HepG2 (cell line): Measurements from ENCODE around the gene RPUSD4. TPM values are rescaled to one million over a fixed set of nuclear protein-coding genes. Genes with fewer than 3 reads are reported as not detected.
A peak's percentile ranks its signal among the peaks of the same experiment; 100 is the strongest.

Source experiments
- BCL6 ChIP-seq: IDR thresholded peaks from 2 replicates; pipeline ENCODE4 v1.6.1; 2016; ENCODE audit warnings: missing genetic modification reagents, missing compliant biosample characterization
- ELF3 ChIP-seq: IDR thresholded peaks from 2 replicates; pipeline ENCODE4 v1.6.1; 2016; ENCODE audit warnings: missing genetic modification reagents, missing compliant biosample characterization
- FOXJ3 ChIP-seq: sonication (generic); formaldehyde crosslinking; IDR thresholded peaks from 2 replicates; pipeline ENCODE4 v1.4.0; 2020; ENCODE audit warnings: missing genetic modification reagents, mild to moderate bottlenecking, borderline replicate concordance
- HMG20B ChIP-seq: conservative IDR thresholded peaks from 2 replicates; pipeline ENCODE4 v1.6.1; 2016; ENCODE audit warnings: missing genetic modification reagents, missing compliant biosample characterization
- KMT2A ChIP-seq: sonication (generic); formaldehyde crosslinking; IDR thresholded peaks from 2 replicates; pipeline ENCODE4 v1.4.0; 2020; ENCODE audit warnings: missing genetic modification reagents
- NR2F2 ChIP-seq: IDR thresholded peaks from 2 replicates; pipeline ENCODE4 v1.6.1; 2012; ENCODE audit warnings: low read depth, inconsistent platforms, borderline replicate concordance
- TCF7 ChIP-seq: sonication (generic); IDR thresholded peaks from 2 replicates; pipeline ENCODE4 v1.6.1; 2016; ENCODE audit warnings: antibody characterized with exemption, low read depth
- TCF7L2 ChIP-seq: IDR thresholded peaks from 2 replicates; pipeline ENCODE4 v1.6.1; 2011; ENCODE audit warnings: mild to moderate bottlenecking, low read depth, low read length, moderate library complexity
- ZNF253 ChIP-seq: sonication (generic); formaldehyde crosslinking; IDR thresholded peaks from 2 replicates; pipeline ENCODE4 v1.8.0; 2022; ENCODE audit warnings: mild to moderate bottlenecking, missing genetic modification reagents, borderline replicate concordance
- ZNF331 ChIP-seq: sonication (generic); formaldehyde crosslinking; IDR thresholded peaks from 2 replicates; pipeline ENCODE4 v1.4.0; 2020; ENCODE audit warnings: missing genetic modification reagents
- ZNF350 ChIP-seq: sonication (generic); formaldehyde crosslinking; IDR thresholded peaks from 2 replicates; pipeline ENCODE4 v1.4.0; 2020; ENCODE audit warnings: mild to moderate bottlenecking, low read depth, missing genetic modification reagents, borderline replicate concordance
- ZNF547 ChIP-seq: sonication (generic); formaldehyde crosslinking; IDR thresholded peaks from 2 replicates; pipeline ENCODE4 v1.5.1; 2020; ENCODE audit warnings: mild to moderate bottlenecking, missing genetic modification reagents
- ZNF687 ChIP-seq: sonication (generic); formaldehyde crosslinking; IDR thresholded peaks from 2 replicates; pipeline ENCODE4 v1.5.1; 2020; ENCODE audit warnings: mild to moderate bottlenecking, missing genetic modification reagents, moderate library complexity
- ZNF772 ChIP-seq: sonication (generic); formaldehyde crosslinking; IDR thresholded peaks from 2 replicates; pipeline ENCODE4 v1.5.0; 2020; ENCODE audit warnings: mild to moderate bottlenecking, missing genetic modification reagents
- ZNF782 ChIP-seq: sonication (generic); formaldehyde crosslinking; IDR thresholded peaks from 2 replicates; pipeline ENCODE4 v1.4.0; 2020; ENCODE audit warnings: missing genetic modification reagents, mild to moderate bottlenecking, borderline replicate concordance
- ZSCAN25 ChIP-seq: sonication (generic); formaldehyde crosslinking; IDR thresholded peaks from 2 replicates; pipeline ENCODE4 v1.8.0; 2022; ENCODE audit warnings: mild to moderate bottlenecking, missing genetic modification reagents
- polyA plus RNA-seq, 8 experiments: library from polyadenylated mRNA; depleted of rRNA in 3 of 8; stranded (reverse) in 7 of 8; unstranded in 1 of 8; fragments of >200 nt; fragmentation: Illumina TruSeq in 4 of 8; extraction: Trizol in 4 of 8; gene quantifications; 2 replicates each; pipeline versions ENCODE4 v1.2.1 to v1.2.3, GENCODE V29; 2011 to 2016; ENCODE audit warnings: low read depth in 4 of 8, missing spikeins in 1 of 8, mixed read lengths in 1 of 8; ENCODE audit not compliant: insufficient read depth in 1 of 8
- total RNA-seq, 5 experiments: library from RNA; depleted of rRNA; stranded (reverse); fragments of >200 nt; fragmentation: Illumina TruSeq; extraction: Trizol; gene quantifications; 2 replicates each; pipeline ENCODE4 v1.2.3, GENCODE V29; 2016; ENCODE audit warnings: low read depth in 1 of 5
- TF ChIP-seq, protein P1 (sequence below): sonication (generic); formaldehyde crosslinking; IDR thresholded peaks from 2 replicates; pipeline ENCODE4 v1.4.0; 2020; ENCODE audit warnings: missing genetic modification reagents
- TF ChIP-seq, protein P2 (sequence below): sonication (generic); formaldehyde crosslinking; IDR thresholded peaks from 2 replicates; pipeline ENCODE4 v1.9.0; 2021; ENCODE audit warnings: missing genetic modification reagents, borderline replicate concordance
- TF ChIP-seq, protein P3 (sequence below): sonication (generic); formaldehyde crosslinking; IDR thresholded peaks from 2 replicates; pipeline ENCODE4 v1.4.0; 2020; ENCODE audit warnings: missing genetic modification reagents

The RPUSD4 gene
- total and polyA plus RNA-seq, 2 of the 13 experiments (the other 11 are each of a cell fraction or from before 2014, with no cell fraction given) = 45.0 to 52.9 TPM

DNA sequence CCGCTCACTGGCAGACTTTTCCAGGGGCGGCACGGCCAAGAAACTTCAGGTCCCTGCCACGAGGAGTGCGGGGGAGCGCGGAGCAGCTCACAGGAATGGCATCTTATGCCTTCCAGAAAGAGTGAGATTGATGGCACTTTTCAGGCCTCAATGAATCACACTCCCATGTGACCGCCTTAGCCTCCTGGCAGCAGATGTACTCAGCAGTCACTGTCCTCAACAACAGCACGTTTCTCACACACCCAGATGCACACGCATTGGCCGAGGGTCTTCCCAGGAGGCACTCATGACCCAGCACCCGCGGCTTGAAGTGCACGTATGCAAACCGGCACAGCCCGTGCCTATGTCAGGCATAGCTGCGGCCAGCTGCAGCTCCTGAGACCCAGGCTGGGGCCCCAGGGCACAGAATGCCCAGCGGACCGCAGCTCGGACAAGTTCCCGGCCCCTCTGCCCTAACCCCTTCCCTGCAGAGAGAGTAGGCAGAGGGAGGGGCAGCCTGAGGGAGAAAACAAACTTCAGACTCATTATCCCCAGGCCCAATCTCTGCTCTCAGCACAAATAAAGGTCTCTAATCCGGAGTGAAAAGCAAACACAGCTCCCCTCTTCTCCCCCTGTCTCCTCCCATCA, 48.3 kb downstream of the RPUSD4 start (continued):
- TF ChIP-seq, protein P1, sequence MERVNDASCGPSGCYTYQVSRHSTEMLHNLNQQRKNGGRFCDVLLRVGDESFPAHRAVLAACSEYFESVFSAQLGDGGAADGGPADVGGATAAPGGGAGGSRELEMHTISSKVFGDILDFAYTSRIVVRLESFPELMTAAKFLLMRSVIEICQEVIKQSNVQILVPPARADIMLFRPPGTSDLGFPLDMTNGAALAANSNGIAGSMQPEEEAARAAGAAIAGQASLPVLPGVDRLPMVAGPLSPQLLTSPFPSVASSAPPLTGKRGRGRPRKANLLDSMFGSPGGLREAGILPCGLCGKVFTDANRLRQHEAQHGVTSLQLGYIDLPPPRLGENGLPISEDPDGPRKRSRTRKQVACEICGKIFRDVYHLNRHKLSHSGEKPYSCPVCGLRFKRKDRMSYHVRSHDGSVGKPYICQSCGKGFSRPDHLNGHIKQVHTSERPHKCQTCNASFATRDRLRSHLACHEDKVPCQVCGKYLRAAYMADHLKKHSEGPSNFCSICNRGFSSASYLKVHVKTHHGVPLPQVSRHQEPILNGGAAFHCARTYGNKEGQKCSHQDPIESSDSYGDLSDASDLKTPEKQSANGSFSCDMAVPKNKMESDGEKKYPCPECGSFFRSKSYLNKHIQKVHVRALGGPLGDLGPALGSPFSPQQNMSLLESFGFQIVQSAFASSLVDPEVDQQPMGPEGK (CRISPR knock-in tag) = peak; percentile 54
- TF ChIP-seq HMG20B (CRISPR knock-in tag) = peak; percentile 68; the same call in 1 of the 2 replicates
- TF ChIP-seq, protein P2, sequence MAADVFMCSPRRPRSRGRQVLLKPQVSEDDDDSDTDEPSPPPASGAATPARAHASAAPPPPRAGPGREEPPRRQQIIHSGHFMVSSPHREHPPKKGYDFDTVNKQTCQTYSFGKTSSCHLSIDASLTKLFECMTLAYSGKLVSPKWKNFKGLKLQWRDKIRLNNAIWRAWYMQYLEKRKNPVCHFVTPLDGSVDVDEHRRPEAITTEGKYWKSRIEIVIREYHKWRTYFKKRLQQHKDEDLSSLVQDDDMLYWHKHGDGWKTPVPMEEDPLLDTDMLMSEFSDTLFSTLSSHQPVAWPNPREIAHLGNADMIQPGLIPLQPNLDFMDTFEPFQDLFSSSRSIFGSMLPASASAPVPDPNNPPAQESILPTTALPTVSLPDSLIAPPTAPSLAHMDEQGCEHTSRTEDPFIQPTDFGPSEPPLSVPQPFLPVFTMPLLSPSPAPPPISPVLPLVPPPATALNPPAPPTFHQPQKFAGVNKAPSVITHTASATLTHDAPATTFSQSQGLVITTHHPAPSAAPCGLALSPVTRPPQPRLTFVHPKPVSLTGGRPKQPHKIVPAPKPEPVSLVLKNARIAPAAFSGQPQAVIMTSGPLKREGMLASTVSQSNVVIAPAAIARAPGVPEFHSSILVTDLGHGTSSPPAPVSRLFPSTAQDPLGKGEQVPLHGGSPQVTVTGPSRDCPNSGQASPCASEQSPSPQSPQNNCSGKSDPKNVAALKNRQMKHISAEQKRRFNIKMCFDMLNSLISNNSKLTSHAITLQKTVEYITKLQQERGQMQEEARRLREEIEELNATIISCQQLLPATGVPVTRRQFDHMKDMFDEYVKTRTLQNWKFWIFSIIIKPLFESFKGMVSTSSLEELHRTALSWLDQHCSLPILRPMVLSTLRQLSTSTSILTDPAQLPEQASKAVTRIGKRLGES (CRISPR knock-in tag) = no peak
- TF ChIP-seq, protein P3, sequence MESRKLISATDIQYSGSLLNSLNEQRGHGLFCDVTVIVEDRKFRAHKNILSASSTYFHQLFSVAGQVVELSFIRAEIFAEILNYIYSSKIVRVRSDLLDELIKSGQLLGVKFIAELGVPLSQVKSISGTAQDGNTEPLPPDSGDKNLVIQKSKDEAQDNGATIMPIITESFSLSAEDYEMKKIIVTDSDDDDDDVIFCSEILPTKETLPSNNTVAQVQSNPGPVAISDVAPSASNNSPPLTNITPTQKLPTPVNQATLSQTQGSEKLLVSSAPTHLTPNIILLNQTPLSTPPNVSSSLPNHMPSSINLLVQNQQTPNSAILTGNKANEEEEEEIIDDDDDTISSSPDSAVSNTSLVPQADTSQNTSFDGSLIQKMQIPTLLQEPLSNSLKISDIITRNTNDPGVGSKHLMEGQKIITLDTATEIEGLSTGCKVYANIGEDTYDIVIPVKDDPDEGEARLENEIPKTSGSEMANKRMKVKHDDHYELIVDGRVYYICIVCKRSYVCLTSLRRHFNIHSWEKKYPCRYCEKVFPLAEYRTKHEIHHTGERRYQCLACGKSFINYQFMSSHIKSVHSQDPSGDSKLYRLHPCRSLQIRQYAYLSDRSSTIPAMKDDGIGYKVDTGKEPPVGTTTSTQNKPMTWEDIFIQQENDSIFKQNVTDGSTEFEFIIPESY (CRISPR knock-in tag) = no peak
- no peak for TF ChIP-seq ZNF782 (CRISPR knock-in tag)
- peak; percentile 62; the same call in 1 of the 2 replicates for TF ChIP-seq FOXJ3
- no peak; the same call in 1 of the 2 replicates for TF ChIP-seq ZNF331
- TF ChIP-seq ZNF687 (CRISPR knock-in tag) = peak; percentile 95
- TF ChIP-seq ELF3 (CRISPR knock-in tag) = no peak
- peak; percentile 22; the same call in 1 of the 2 replicates for TF ChIP-seq NR2F2
- TF ChIP-seq ZNF547 (CRISPR knock-in tag) = no peak
- TF ChIP-seq ZSCAN25 (CRISPR knock-in tag) = peak; percentile 97
- no peak for TF ChIP-seq KMT2A (CRISPR knock-in tag)
- TF ChIP-seq ZNF772 = no peak
- TF ChIP-seq BCL6 (CRISPR knock-in tag) = peak; percentile 70
- no peak for TF ChIP-seq ZNF253 (CRISPR knock-in tag)
- TF ChIP-seq ZNF350 (CRISPR knock-in tag) = peak; percentile 18
- TF ChIP-seq TCF7L2 = no peak
- TF ChIP-seq TCF7 = 0 out of 2 replicates have a peak, but pooled peaks have one; percentile 6
